Subcutaneous abdominal adipose tissue (tissue), 5 donors: ENCODE measurements around the gene ALK.

Source experiments
- H3K27ac ChIP-seq: one replicate; pipeline ENCODE4 v1.7.0; 2013; ENCODE audit warnings: low read depth, mild to moderate bottlenecking, inconsistent platforms, low read length, moderate library complexity
- H3K27me3 ChIP-seq, 5 donors: one replicate each; pipeline ENCODE4 v1.7.0; 2013; ENCODE audit warnings: low read length in 5 of 5, inconsistent platforms in 1 of 5; ENCODE audit not compliant: control insufficient read depth in 5 of 5, insufficient read depth in 4 of 5
- H3K36me3 ChIP-seq, 5 donors: one replicate each; pipeline ENCODE4 v1.7.0; 2013; ENCODE audit warnings: low read length in 5 of 5; ENCODE audit not compliant: control insufficient read depth in 5 of 5, insufficient read depth in 5 of 5
- H3K4me1 ChIP-seq, 5 donors: one replicate each; pipeline ENCODE4 v1.7.0; 2013; ENCODE audit warnings: low read length in 5 of 5, mild to moderate bottlenecking in 3 of 5, moderate library complexity in 1 of 5; ENCODE audit not compliant: control insufficient read depth in 5 of 5, insufficient read depth in 5 of 5
- H3K4me3 ChIP-seq, 5 donors: one replicate each; pipeline ENCODE4 v1.7.0; 2013; ENCODE audit warnings: low read length in 5 of 5, low read depth in 1 of 5
- H3K9ac ChIP-seq, 5 donors: one replicate each; pipeline ENCODE4 v1.7.0; 2013; ENCODE audit warnings: low read length in 5 of 5, mild to moderate bottlenecking in 4 of 5, moderate library complexity in 3 of 5
- H3K9me3 ChIP-seq, 5 donors: one replicate each; pipeline ENCODE4 v1.7.0; 2013; ENCODE audit warnings: low read length in 5 of 5; ENCODE audit not compliant: control insufficient read depth in 5 of 5
- donor health status: healthy.
- donor health status: healthy.
- donor health status: healthy.
- donor health status: healthy.
- donor health status: healthy.

The ALK gene

DNA sequence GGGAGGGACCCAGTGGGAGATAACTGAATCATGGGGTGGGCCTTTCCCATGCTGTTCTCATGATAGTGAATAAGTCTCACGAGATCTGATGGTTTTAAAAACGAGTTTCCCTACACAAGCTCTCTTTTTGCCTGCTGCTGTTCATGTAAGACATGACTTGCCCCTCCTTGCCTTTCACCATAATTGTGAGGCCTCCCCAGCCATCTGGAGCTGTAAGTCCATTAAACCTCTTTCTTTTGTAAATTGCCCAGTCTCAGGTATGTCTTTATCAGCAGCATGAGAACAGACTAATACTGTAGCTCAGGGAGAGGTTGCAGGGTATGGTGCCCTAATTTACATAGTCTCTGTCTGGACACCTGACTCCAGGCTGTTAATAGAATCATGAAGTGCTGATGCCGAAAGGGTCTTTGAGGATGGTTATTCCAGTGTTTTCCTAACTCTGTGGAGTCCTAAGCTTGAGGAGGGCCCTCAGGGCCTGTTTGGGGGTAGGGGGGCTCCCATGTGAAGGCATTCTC lies 343.2 kb downstream of the ALK start:
- Histone ChIP-seq H3K27me3 (no peaks in the 10 kb centered on the region), H3K9ac (no peak overlapping the region), H3K9me3 (no peaks in the 10 kb centered on the region), H3K27ac (no peak overlapping the region), H3K4me1 (no peaks in the 10 kb centered on the region), H3K36me3 (no peaks in the 10 kb centered on the region), H3K4me3 (no peak overlapping the region)

DNA sequence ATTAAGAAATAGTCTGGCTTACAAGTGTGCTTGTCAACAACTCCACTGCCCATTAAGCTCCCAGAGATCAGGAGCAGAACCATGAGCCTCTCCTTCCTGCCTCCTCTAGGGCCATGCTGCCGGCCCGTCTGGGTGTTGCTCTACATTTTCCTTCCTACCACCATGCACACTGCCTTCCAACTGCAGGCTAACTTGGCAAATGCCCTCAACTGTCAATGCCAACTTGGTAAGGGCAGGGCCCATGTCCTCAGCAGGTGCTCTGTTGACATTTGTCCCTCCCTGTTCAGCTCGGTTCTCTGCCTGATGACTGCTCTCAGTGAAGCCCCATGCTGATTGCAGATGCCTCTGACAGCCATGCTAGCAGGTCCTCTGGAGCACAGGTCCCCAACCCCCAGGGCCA lies 345.2 kb downstream of the ALK start:
- H3K9me3 ChIP-seq, result no peaks in the 10 kb centered on the region
- no peaks in the 10 kb centered on the region for H3K4me1 ChIP-seq
- H3K36me3 ChIP-seq, result no peaks in the 10 kb centered on the region
- H3K4me3 ChIP-seq, result no peak overlapping the region
- H3K27ac ChIP-seq, result no peak overlapping the region
- peaks cover 0 to 3% (median 0%) of the 10 kb centered on the region in 5 donors for H3K27me3 ChIP-seq
- H3K9ac ChIP-seq, result no peak overlapping the region

DNA sequence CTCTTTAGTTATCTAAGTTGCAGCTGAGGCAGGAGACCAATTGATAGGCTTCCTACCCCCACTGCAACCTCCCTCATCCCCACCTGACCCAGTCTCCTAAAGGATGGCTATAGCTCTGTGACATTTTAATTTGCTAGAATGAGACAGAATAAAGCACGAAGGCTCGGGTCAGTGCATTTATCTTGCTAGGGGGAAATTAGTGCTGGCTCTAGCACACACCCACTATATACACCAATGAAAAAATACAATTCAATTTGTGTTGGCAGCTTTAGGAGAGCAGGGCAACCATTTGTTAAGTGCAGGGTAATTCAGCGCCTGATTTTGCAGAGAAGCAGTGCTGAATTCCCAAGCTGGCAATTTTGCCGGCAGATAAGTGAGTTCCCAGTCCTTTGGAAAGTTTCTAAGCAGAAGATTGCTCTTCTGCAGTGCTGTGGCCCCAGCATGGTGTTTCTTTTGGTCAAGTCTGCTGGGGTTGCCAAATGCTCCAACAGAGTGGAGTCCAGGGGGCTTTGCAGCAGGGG lies 346.0 kb downstream of the ALK start:
- no peaks in the 10 kb centered on the region for H3K9me3 ChIP-seq
- no peak overlapping the region for H3K27ac ChIP-seq
- peaks cover 0 to 3% (median 0%) of the 10 kb centered on the region in 5 donors for H3K27me3 ChIP-seq
- no peaks in the 10 kb centered on the region for H3K36me3 ChIP-seq
- H3K4me1 ChIP-seq, result no peaks in the 10 kb centered on the region
- H3K9ac ChIP-seq, result no peak overlapping the region
- H3K4me3 ChIP-seq, result no peak overlapping the region

DNA sequence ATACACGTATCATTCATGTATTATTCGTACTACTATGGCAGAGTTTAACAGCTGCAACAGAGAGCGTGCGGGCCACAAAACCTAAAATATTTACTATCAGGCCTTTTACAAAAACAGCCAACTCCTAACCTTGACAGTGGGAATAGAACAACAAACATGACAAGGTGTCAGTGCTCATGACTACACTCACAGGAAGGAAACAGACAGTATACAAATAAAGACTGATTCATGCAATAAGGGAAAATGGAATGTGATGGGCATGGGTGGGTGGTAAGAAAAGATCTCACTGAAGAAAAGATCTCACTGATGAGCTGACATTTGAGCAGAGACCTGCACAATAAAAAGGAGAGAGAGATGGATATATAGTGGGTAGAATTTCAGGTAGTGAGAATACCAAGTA lies 347.8 kb downstream of the ALK start:
- Histone ChIP-seq H3K36me3 (no peaks in the 10 kb centered on the region), H3K9ac (no peak overlapping the region), H3K4me3 (no peak overlapping the region), H3K27ac (no peak overlapping the region), H3K9me3 (no peaks in the 10 kb centered on the region), H3K27me3 (peaks cover 0 to 3% (median 0%) of the 10 kb centered on the region in 5 donors), H3K4me1 (no peaks in the 10 kb centered on the region)

DNA sequence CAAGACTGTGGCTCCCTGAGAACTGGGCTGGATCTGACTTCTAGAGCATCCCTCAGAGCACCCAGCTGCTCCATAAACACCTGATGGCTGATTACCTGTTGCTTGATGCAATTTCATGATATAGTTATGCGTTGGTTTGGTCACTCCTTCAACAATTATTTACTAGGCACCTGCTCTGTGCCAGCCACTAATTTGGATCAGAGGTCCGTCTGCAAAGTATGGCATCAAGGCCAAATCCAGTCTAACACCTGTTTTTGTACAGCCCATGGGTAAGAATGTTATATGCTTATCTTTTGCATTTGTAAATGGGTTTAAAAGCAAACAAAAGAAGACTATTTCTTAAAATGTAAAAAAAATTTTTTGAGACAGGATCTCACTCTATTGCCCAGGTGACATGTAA lies 348.2 kb downstream of the ALK start:
- H3K9me3 ChIP-seq, result no peaks in the 10 kb centered on the region
- no peak overlapping the region for H3K4me3 ChIP-seq
- H3K9ac ChIP-seq, result no peak overlapping the region
- no peaks in the 10 kb centered on the region for H3K36me3 ChIP-seq
- no peaks in the 10 kb centered on the region for H3K4me1 ChIP-seq
- H3K27me3 ChIP-seq, result peaks cover 0 to 3% (median 0%) of the 10 kb centered on the region in 5 donors
- no peak overlapping the region for H3K27ac ChIP-seq

DNA sequence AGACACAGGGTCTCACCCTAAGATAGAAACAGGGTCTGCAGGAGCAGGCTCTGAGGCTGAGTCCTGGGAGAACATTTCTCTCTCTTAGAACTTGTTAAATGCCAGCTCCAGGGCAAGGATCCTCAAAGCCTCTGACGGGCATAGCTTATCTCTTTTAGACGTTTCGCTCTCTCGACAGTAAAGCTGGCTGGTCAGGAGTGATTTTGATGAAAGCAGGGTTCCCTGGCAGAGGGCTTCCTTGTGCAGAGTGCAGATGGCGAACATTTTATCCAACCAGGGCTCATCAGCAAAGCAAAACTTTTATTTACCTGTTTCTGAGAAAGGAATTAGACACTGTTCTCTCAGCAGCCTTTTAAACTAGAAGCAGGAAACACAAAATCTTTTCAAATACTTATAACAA lies 350.8 kb downstream of the ALK start:
- Histone ChIP-seq H3K9ac (no peak overlapping the region), H3K27me3 (peaks cover 0 to 3% (median 0%) of the 10 kb centered on the region in 5 donors), H3K4me1 (no peaks in the 10 kb centered on the region), H3K4me3 (no peak overlapping the region), H3K36me3 (no peaks in the 10 kb centered on the region), H3K27ac (no peak overlapping the region), H3K9me3 (no peaks in the 10 kb centered on the region)

DNA sequence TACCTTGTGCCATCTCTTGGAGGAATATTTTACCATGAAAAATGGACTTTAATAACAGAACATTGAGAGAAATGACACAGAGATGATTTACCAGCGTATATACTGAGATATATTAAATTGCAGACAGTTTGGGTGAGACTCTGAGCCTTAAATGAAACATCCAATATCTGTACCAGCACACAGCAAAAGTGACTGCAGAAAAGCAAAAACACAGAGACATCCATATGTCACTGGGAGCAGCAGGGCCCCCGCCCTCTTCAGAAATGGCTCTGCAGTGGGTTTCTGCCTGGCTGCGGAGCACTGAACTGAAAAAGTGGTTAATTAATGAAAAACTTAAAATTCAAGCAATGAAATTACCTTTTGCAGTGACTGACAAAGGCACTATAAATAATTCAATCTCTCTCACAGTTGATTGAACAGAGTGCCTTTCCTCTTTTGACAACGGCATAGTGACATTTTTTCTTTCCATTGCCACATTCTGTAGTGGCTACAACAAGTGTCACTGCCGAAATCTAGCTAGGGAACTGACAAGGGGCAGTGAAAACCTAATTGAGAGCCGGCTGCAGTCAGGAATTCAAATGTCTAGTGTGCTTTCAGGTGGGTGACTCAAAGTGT lies 353.4 kb downstream of the ALK start:
- peaks cover 0 to 3% (median 0%) of the 10 kb centered on the region in 5 donors for H3K27me3 ChIP-seq
- no peaks in the 10 kb centered on the region for H3K36me3 ChIP-seq

DNA sequence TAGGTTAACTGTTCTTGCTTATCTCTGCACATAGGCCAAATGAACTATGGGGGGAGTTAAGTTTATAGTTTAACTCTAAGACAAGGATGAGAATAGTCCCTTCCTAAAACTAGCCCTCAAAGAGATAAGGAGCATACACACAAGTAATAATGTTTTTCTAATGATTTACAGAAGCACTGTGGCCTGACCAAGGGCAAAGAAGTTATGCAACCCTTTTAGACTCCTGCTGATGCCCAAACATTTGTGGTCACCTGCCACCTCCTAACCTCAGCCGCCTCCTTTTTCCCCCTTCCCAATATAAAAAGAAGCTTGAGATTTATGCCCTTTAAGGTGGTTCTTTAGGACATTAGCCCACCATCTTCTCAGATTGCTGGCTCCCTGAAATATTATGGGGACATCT lies 357.7 kb downstream of the ALK start:
- Histone ChIP-seq H3K4me1 (peaks cover 0 to 4% (median 0%) of the 10 kb centered on the region in 5 donors), H3K9ac (no peak overlapping the region), H3K27me3 (no peaks in the 10 kb centered on the region), H3K4me3 (no peak overlapping the region), H3K9me3 (no peaks in the 10 kb centered on the region), H3K36me3 (no peaks in the 10 kb centered on the region), H3K27ac (no peak overlapping the region)

More for the DNA sequence above, 353.4 kb downstream of the ALK start:
- H3K9me3 ChIP-seq, result no peaks in the 10 kb centered on the region
- no peaks in the 10 kb centered on the region for H3K4me1 ChIP-seq
- no peak overlapping the region for H3K27ac ChIP-seq
- H3K4me3 ChIP-seq, result no peak overlapping the region
- no peak overlapping the region for H3K9ac ChIP-seq

DNA sequence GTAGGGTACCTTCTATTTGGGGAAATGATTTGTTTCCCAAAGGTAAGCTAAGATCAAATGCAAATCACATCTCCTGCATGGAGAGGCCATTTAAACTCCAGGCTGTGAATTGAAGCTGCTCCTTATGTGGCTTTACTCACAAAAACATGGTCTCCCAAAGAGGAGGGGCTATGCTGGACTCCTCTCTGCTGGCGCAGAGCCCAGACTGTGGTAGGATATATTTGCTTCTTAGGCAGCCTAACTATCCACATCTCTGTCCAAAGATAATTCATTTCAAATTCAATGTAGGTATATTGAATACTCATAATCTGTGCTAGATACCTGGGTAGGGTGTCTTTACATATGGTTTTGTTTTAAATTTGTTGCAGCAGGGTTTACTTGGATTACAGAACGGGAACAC lies 358.5 kb downstream of the ALK start:
- H3K9ac ChIP-seq, result no peak overlapping the region
- peaks cover 0 to 4% (median 0%) of the 10 kb centered on the region in 5 donors for H3K4me1 ChIP-seq
- H3K27me3 ChIP-seq, result no peaks in the 10 kb centered on the region
- H3K9me3 ChIP-seq, result no peaks in the 10 kb centered on the region
- H3K36me3 ChIP-seq, result no peaks in the 10 kb centered on the region
- H3K4me3 ChIP-seq, result no peak overlapping the region
- no peak overlapping the region for H3K27ac ChIP-seq

DNA sequence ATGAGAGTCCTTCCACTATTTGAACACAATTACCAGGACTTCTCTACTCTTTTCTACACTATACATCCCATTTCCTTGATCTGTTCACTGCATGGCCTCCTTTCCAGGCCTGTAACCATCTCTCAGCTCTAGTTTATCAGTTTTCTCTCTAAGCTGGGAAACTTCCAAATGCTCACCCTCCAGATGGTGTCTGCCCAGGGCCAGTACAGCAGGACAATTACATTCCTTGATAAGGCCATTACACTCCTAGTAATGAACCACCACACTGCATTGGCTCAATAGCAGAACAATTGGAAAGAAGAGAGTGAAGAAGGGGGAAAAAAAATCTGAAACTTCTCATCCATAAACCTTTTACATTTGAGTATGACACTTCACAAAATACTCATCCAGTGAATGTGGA lies 359.1 kb downstream of the ALK start:
- H3K9ac ChIP-seq, result no peak overlapping the region
- H3K4me1 ChIP-seq, result peaks cover 0 to 4% (median 0%) of the 10 kb centered on the region in 5 donors
- no peaks in the 10 kb centered on the region for H3K27me3 ChIP-seq
- no peaks in the 10 kb centered on the region for H3K36me3 ChIP-seq
- no peaks in the 10 kb centered on the region for H3K9me3 ChIP-seq
- no peak overlapping the region for H3K4me3 ChIP-seq
- no peak overlapping the region for H3K27ac ChIP-seq
